ENCODE results near the gene PDLIM5.
"Not testable (repeated sequence)": the region's sequence is repeated elsewhere in the genome, so short reads cannot be mapped to it uniquely, and the experiment has no call there.

Gene PDLIM5

GRCh38 chr4:94591289-94591688, 139.5 kb downstream of the PDLIM5 start:
- DNase-seq (ENCODE audit: low read depth, low spot score), result no peak

DNA sequence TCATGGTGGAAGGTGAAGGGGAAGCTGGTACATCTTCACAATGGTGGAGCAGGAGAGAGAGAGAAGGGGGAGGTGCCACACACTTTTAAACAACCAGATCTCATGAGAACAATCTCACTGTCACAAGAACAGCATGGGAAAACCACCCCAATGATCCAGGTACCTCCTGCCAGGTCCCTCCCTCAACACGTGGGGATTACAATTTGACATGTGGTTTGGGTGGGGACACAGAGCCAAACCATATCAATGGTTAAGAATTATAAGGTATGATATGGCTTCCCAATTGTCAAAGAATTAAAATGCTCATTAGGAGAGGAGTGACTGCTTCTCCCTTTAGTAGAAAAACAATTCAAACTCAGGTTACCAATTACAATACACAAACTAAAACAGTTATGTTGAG, 143.3 kb downstream of the PDLIM5 start:
- no peak for DNase-seq (ENCODE audit: low read depth, low spot score)

GRCh38 chr4:94595880-94596483, 144.2 kb downstream of the PDLIM5 start:
- peak; percentile 29 for DNase-seq (ENCODE audit: low read depth, low spot score)

GRCh38 chr4:94598758-94599157, 147.0 kb downstream of the PDLIM5 start:
- no peak for DNase-seq (ENCODE audit: low read depth, low spot score)

DNA sequence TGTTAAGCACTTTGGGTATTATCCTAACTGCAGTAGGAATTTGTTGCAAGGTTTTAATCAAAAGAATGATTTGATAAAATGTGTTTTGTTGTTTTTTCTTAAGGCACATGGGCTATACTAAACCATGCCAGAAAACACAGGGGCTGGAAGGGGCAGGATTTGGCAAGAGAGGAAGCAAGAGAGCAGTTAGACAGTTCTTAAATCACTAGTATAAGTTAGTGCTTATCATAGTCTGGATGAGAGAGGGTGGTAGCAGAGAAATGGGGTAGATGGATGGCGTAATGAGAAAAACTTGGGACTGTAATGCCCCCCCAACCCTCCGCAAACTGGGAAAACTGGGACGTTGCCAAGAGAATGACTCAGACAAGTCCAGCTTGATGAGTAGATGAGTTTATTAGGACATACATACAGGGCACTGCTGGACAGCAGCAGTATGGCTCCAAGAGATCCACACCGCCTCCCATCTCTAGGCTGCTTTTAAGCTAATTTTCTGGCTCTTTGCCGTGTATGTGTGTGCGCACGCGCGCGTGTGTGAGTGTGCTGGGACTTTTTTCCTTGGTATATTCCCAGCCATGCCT, 151.5 kb downstream of the PDLIM5 start:
- DNase-seq (ENCODE audit: low read depth, low spot score), result no peak

DNA sequence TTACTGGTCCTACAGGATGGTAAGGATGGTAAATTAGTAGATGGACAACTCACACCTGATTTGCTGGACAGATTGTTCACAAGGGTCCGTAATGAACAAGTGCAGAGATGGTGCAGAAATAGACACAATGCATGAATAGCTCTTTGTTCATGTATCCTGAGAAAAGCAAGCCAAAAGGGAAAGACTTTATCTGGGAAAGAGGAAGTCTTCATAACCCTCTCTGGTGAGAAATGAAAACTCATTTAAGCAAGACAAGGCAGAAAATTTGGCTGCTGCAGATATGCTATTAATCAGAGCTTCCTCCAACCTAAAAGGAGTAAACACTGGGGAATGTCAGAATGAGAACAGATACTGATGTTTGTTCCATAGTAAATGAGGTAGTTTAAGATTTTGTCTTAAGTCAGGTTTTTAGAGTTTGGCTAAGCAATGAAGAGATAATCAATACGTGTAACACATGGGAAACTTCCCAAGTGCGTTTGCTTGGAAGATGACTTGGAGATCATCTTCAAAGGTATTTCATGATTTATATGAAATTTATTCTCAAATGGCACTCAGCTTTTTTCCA, 153.6 kb downstream of the PDLIM5 start:
- no peak for DNase-seq (ENCODE audit: low read depth, low spot score)

DNA sequence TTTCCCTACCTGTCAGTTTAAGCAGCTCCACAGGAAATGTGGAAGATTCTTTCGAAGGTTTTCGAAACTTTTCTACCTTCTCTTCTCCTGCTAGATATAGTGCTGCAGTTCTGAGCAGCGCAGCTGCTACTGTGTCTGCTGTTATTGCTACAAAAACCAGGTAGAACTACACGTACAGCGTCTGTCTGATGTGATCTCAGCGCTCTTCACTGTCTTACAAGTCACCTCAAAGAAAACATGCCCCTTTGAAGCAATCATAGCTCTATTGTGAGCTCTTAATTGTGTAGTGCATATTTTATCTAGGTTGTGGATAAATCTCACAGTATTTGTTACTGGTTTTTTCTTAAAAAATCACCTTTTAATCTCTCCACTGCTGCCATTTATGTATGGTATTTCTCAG, 158.4 kb downstream of the PDLIM5 start:
- DNase-seq (ENCODE audit: low read depth, low spot score), result no peak

DNA sequence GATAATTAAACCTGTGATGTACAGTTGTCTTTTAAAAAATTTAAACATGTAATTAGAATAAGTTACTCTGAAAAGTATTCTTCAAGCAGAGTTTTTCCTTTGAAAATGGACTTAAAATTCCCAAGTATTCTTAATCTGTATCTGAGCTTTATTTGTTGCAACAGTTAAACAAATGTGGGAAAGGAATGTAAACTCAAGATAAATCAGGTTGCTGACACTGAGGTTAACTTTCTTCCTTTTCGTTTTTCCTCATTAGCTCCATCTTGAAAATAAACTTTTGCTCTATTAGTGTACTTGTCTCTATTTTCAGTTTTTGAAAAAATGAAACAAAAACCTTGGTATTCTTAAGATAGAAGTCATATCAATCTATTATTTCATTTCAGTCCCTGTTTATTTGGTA, 161.5 kb downstream of the PDLIM5 start:
- no peak for DNase-seq (ENCODE audit: low read depth, low spot score)

DNA sequence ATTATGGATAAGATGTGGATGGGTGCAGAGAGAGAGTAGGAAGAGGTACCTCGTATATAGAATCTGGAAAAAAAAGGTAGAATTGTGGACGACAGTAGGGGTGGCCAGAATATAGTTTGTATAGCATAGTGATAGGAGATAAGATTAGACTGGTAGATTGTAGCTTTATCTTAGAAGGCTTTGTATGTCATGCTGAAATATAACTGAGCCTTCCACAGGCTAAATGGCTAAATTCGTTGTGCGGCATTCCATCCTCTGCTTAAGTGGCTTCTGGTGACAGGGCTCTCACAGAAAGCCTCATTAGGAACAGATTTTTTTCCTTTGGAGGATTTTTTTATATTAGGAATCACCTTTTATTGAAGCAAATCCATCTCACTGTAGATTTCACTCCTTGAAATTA, 163.7 kb downstream of the PDLIM5 start:
- DNase-seq (ENCODE audit: low read depth, low spot score), result no peak

- no peak for DNase-seq (ENCODE audit: low read depth, low spot score)
These were observed 169.8 kb downstream of the PDLIM5 start for GRCh38 chr4:94621491-94622080.

DNA sequence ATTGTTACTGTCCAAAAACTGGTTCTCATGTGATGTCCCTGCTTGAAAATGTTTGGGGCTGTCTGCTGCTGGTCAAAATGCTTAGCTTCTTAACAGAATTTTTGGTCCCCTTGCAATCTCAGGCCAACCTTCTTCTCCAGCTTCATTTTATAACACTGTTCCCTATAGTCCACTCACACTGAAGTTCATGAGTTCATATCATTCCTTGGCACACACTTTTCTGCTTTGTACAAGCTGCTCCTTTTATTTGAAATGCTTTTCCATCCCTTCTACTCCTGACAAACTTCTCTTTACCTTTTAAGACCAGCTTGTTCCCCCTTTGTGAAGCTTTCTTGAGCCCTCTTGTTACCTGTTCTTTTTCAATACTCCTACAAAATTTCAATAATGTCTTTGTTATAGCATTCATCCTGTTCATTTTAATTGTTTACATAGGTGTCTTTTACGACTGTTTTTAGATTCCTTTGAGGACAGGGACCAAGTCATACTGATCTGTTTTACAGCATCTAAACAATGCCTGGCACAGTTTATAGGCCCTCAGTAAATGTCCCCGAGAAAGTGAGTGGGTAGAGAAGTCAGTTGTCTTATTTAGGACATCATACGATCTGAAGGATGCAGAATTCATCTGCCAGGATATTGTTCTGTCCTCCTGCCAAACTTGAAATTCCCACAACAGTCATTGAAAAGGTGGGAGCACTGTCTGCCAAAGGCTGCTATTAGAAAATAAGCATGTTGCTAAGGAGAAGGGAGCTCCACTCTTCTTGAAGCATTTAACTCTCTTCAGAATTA, 171.6 kb downstream of the PDLIM5 start:
- no peak for DNase-seq (ENCODE audit: low read depth, low spot score)

DNA sequence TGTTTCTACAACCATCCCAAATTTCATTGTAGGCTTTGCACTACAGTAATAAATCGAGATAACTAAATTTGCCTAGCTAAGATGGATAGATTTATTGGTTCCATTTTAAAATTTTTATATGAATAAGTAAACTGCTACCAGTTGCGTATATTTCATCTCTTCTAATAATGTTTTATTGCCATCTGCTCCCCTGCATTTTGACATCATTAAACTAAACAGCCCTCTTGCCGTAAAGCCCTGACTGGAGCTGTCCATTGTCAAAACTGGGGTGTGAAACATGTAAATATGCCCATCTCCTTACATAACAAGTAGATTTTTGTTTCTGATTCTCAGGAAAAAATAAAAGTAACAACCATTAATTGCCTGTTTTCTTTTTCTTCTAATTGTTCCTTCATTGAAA, 175.2 kb downstream of the PDLIM5 start:
- no peak for DNase-seq (ENCODE audit: low read depth, low spot score)

GRCh38 chr4:94629058-94629457, 177.3 kb downstream of the PDLIM5 start:
- DNase-seq (ENCODE audit: low read depth, low spot score), result not testable (repeated sequence)

- no peak for DNase-seq (ENCODE audit: low read depth, low spot score)
These were observed 178.1 kb downstream of the PDLIM5 start for GRCh38 chr4:94629837-94630236.

DNA sequence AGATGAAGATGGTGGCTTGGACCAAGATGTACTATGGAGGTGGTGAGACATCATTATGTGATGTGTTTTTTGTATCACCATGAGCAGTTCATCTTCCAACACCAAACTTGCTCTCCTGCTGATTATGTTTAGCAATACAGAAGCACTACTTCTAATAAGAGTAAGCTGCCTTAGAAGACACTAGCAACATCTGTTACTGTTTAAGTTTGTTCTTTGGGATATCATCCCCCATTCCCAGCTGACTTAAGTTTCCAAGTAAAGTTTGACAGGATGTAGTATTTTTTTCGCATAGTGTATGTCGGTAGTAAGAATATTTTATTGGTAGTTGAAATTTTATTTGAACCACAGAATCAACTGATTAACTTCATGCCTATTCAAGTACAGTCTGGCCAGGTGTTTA, 182.5 kb downstream of the PDLIM5 start:
- DNase-seq (ENCODE audit: low read depth, low spot score), result peak; percentile 45

DNA sequence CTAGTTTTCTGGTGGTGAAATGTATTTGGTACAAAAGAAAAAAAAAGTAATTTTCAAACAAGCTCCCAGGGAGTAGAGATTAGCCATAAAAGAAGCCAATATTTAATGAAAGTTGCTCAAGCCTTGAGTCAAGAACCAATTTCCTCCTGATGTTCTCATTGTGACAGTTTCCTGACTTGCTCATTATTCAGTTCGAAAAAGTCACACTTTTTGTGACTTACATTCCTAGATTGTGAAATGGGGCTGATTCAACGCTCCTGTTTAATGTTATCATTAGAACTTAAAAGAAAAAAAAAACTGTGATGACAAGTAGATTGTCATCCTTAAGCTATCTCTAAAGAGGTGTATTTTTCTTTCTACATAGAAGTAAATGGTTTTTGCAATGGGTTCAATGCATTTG, 183.4 kb downstream of the PDLIM5 start:
- no peak for DNase-seq (ENCODE audit: low read depth, low spot score)

DNA sequence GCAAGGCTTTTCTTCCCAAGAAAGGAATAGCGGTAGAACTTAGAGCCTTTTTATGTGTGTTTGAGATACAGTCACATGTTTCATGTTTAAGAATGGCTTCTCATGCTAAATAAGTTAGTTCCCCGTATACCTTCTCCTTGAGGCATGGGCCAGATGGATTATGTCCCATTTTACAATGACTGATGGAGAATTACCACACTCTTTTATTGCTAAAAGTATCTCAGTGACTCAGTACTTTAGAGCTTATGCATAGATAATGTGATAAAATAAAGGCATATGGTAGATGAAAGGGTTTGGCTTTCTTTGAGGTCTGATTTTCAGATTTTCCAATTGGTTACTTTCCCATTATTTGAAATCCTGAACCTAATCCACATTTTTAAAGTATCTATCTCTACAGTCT, 184.3 kb downstream of the PDLIM5 start:
- DNase-seq (ENCODE audit: low read depth, low spot score), result no peak

- no peak for DNase-seq (ENCODE audit: low read depth, low spot score)
These were observed 187.6 kb downstream of the PDLIM5 start for GRCh38 chr4:94639298-94639697.

GRCh38 chr4:94640151-94640550, 188.4 kb downstream of the PDLIM5 start:
- DNase-seq (ENCODE audit: low read depth, low spot score), result no peak

GRCh38 chr4:94641702-94642560, 190.2 kb downstream of the PDLIM5 start:
- no peak for DNase-seq (ENCODE audit: low read depth, low spot score)

GRCh38 chr4:94642561-94642866, 190.8 kb downstream of the PDLIM5 start:
- no peak for DNase-seq (ENCODE audit: low read depth, low spot score)

DNA sequence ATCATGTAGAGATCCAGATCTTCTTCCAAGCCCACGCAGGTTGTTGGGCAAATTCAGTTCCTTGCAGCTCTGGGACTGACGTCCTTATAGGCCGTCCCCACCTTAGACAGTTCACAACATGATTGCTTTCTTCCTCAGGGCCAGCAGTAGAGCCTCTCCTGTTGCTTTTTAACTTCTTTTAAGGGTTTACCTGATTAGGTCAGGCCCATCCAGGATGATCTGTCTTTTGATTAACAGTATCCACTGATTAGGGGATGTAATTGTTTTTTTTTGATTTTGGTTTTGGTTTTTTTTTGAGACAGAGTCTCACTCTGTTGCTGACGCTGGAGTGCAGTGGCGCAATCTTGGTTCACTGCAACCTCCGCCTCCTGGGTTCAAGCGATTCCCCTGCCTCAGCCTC, 197.0 kb downstream of the PDLIM5 start:
- no peak for DNase-seq (ENCODE audit: low read depth, low spot score)
